ENCODE data around the gene SHISAL2A. TPM values are rescaled to one million over a fixed set of nuclear protein-coding genes. Genes with fewer than 3 reads are reported as not detected.

SHISAL2A gene
- total and polyA plus RNA-seq, 2 donors (not counting 3 experiments of a cell fraction or from before 2014, with no cell fraction given): not detected

GRCh38 chr1:52667984-52668383, 35.0 kb downstream of the SHISAL2A start:
- no peak overlapping the region for H2AFZ ChIP-seq (ENCODE audit: low read depth, low read length)
- dilution Hi-C loops (cut with MboI; ENCODE audit: extremely low pct_ligation_motif_present, low sequenced_read_pairs) (no loop called here), intact Hi-C loops (cut with micrococcal nuclease) (loop anchor here (2.0 to 5.0 kb wide), 4 partner anchors 65 to 541 kb away; partner anchors contain the start of genes CC2D1B and TUT4)
- H3K4me1 ChIP-seq (ENCODE audit: control insufficient read depth, extremely low read depth, insufficient read depth, low read length): no peaks in the 10 kb centered on the region
- no peak overlapping the region for H3K4me2 ChIP-seq (ENCODE audit: insufficient read depth, low read length)
- ChIA-PET POLR2A (no interaction called here), CTCF (interaction anchor here (1.0 kb wide), 1 partner anchor 18 kb away, joined by 5 read pairs; no protein-coding TSS in a partner anchor)
- no peaks in the 10 kb centered on the region for H3K27me3 ChIP-seq (ENCODE audit: control insufficient read depth in 2 of 2, insufficient read depth in 2 of 2, low read length in 2 of 2)
- no peaks in the 10 kb centered on the region for H3K9me1 ChIP-seq (replicated peaks; ENCODE audit: control insufficient read depth, extremely low read depth, insufficient read depth, low read length)
- FAIRE-seq: no peak
- DNase-seq (ENCODE audit: low read depth, low spot score): no peak
- no peaks in the 10 kb centered on the region for H4K20me1 ChIP-seq (replicated peaks; ENCODE audit: control insufficient read depth, extremely low read depth, insufficient read depth, low read length)
- no TSS peak for BruUV-seq (replicated peaks)
- H3K36me3 ChIP-seq (ENCODE audit: control insufficient read depth in 2 of 2, extremely low read depth in 1 of 2, insufficient read depth in 2 of 2, low read length in 2 of 2): no peaks in the 10 kb centered on the region
- H3K9ac ChIP-seq (replicated peaks; ENCODE audit: extremely low read depth, insufficient read depth, low read length): no peak overlapping the region
- TF ChIP-seq MYC (IDR thresholded peaks at IDR 0.05; ENCODE audit: low read depth, low read length) (no peak), MAX (IDR thresholded peaks at IDR 0.05; ENCODE audit: insufficient read depth, insufficient read length) (no peak), JUN (IDR thresholded peaks at IDR 0.05; ENCODE audit: borderline replicate concordance, insufficient read depth, insufficient read length, low read depth) (no peak), POLR2AphosphoS5 (IDR thresholded peaks at IDR 0.05; ENCODE audit: insufficient read depth, low read depth, low read length) (no peak), EZH2 (IDR thresholded peaks at IDR 0.05; ENCODE audit: borderline replicate concordance, low read depth, low read length, severe bottlenecking) (no peak), CTCF (IDR thresholded peaks at IDR 0.05; ENCODE audit: extremely low read depth in 1 of 2, insufficient read depth in 1 of 2, low read depth in 1 of 2, low read length in 2 of 2) (no peak), POLR2A (IDR thresholded peaks at IDR 0.05; ENCODE audit: low read depth, low read length) (no peak), FOS (IDR thresholded peaks at IDR 0.05; ENCODE audit: borderline replicate concordance, insufficient read depth, low read length) (no peak), GATA2 (IDR thresholded peaks at IDR 0.05; ENCODE audit: insufficient read depth, insufficient read length, low read depth, low read length) (no peak)
- no peaks in the 10 kb centered on the region for H3K79me2 ChIP-seq (ENCODE audit: control insufficient read depth, insufficient read depth, low read length)
- H3K4me3 ChIP-seq (replicated peaks in 1 of 3; ENCODE audit: insufficient read depth in 1 of 3, low read depth in 1 of 3, low read length in 3 of 3): no peak overlapping the region
- H3K27ac ChIP-seq (ENCODE audit: insufficient read depth, low read depth, low read length): no peak overlapping the region
- no peaks in the 10 kb centered on the region for H3K9me3 ChIP-seq (replicated peaks; ENCODE audit: control insufficient read depth, insufficient read depth, low read length)

Measured in endothelial cell of umbilical vein (primary cell).